H1 (cell line): ENCODE measurements around the gene USB1. TPM values are rescaled to one million over a fixed set of nuclear protein-coding genes. Genes with fewer than 3 reads are reported as not detected.

Source experiments
- ATF2 ChIP-seq: IDR thresholded peaks from 2 replicates; pipeline ENCODE4 v1.6.1; 2012; ENCODE audit warnings: low read length, inconsistent platforms
- CHD1 ChIP-seq: IDR thresholded peaks from 2 replicates; pipeline ENCODE4 v1.6.1; 2012; ENCODE audit warnings: low read depth, low read length, improper control_type of control experiment
- E2F6 ChIP-seq: IDR thresholded peaks from 2 replicates; pipeline ENCODE4 v1.6.1; 2012; ENCODE audit warnings: inconsistent platforms
- EP300 ChIP-seq, 2 experiments: IDR thresholded peaks; 1 replicate in 1 of 2; 2 replicates in 1 of 2; pipeline ENCODE4 v1.6.1; 2011 to 2012; ENCODE audit warnings: low read depth in 2 of 2, low read length in 2 of 2, mild to moderate bottlenecking in 2 of 2, borderline replicate concordance in 1 of 2, inconsistent platforms in 1 of 2, moderate library complexity in 1 of 2
- KDM1A ChIP-seq: fragments of 200-600, 300-600 bp; sonication (generic); IDR thresholded peaks from 2 replicates; pipeline ENCODE4 v1.7.1; 2016; ENCODE audit warnings: mild to moderate bottlenecking, low read length, borderline replicate concordance
- KDM5A ChIP-seq: fragments of 200-600 bp; IDR thresholded peaks from 2 replicates; pipeline ENCODE4 v1.7.1; 2012; ENCODE audit warnings: mild to moderate bottlenecking, low read length, inconsistent platforms, mixed read lengths
- SP1 ChIP-seq: IDR thresholded peaks from 2 replicates; pipeline ENCODE4 v1.6.1; 2011; ENCODE audit warnings: low read depth, low read length
- TEAD4 ChIP-seq: IDR thresholded peaks from 2 replicates; pipeline ENCODE4 v1.6.1; 2012; ENCODE audit warnings: low read depth, low read length, inconsistent platforms, mixed read lengths
- polyA plus RNA-seq, 7 experiments: library from polyadenylated mRNA; depleted of rRNA in 3 of 7; stranded (reverse) in 5 of 7; unstranded in 2 of 7; fragments of >200 nt in 5 of 7; fragments of 200-250 nt in 2 of 7; gene quantifications; 1 replicate in 5 of 7; 2 replicates in 1 of 7; 4 replicates in 1 of 7; pipeline versions ENCODE4 v1.2.1 to v1.2.3, GENCODE V29; 2011 to 2013; ENCODE audit warnings: missing spikeins in 2 of 7, mixed read lengths in 2 of 7
- total RNA-seq: library from RNA; stranded (reverse); fragmentation: NEBNext Ultra II Directional; extraction: Animal tissue kit (Norgen Biotek cat#: 25700); gene quantifications from 2 replicates; pipeline ENCODE4 v1.2.1, GENCODE V29; 2021

The USB1 gene
- total and polyA plus RNA-seq, 2 of the 8 experiments (the other 6 are each of a cell fraction or from before 2014, with no cell fraction given), result 65.4 to 75.9 TPM

- no peak for TF ChIP-seq EP300 (IDR thresholded peaks at IDR 0.05; ENCODE audit: borderline replicate concordance in 1 of 2, low read depth in 2 of 2, low read length in 2 of 2)
- no peak for TF ChIP-seq SP1
- TF ChIP-seq KDM1A, result no peak
- TF ChIP-seq CHD1, result no peak
- no peak for TF ChIP-seq ATF2
- no peak for TF ChIP-seq E2F6
- TF ChIP-seq KDM5A, result no peak
- no peak for TF ChIP-seq TEAD4
These were observed 62.3 kb downstream of the USB1 start (continued) for GRCh38 chr16:58063377-58064076.
